CD4-positive, alpha-beta T cell treated with Interleukin-17A for 4 hours (primary cell): ENCODE measurements around the gene FMN1.

ENCODE experiments used
- DNase-seq: peaks from one replicate; pipeline ENCODE4 v3.0.0-alpha.2; 2020; ENCODE audit warnings: mixed read lengths

FMN1 gene

DNA sequence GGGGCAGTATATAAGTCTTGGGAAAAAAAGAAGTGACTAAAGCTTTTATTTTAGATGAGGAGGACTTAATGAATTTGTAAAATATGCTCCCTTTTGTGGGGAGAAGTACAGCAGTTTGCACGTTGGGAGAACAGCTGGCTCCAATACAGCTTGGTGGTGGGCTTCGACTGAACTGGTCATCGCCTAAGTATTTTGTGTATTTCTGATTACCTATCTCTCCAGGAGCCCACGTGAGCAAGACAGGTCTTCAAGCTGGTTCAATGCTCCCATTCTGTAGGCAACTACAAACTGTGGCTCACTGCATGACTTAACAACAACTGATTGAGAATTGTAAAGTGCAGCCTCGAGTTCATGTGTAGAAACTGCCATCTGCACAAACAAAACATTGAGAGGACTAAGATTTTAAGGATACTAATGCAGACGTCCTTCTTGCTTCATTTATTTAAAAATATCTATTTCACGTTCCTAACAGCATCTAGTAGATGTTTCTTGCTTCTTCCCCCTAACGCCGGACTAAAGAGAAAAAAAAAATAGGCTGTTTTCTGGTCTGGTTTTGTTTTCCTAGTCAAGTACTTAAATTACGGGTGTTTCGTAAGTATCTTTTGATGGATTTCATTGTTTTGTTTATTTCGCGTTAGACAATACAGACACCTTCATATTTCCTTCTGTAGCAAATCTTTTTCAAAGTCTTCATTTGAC is 478.1 kb downstream of the FMN1 start:
- no peak for DNase-seq
